Measurements from ENCODE around the gene SMYD3. TPM values are rescaled to one million over a fixed set of nuclear protein-coding genes. Genes with fewer than 3 reads are reported as not detected.

Gene SMYD3
- total and polyA plus RNA-seq, 9 donors = 10.8 to 24.0 (median 13.7) TPM

DNA sequence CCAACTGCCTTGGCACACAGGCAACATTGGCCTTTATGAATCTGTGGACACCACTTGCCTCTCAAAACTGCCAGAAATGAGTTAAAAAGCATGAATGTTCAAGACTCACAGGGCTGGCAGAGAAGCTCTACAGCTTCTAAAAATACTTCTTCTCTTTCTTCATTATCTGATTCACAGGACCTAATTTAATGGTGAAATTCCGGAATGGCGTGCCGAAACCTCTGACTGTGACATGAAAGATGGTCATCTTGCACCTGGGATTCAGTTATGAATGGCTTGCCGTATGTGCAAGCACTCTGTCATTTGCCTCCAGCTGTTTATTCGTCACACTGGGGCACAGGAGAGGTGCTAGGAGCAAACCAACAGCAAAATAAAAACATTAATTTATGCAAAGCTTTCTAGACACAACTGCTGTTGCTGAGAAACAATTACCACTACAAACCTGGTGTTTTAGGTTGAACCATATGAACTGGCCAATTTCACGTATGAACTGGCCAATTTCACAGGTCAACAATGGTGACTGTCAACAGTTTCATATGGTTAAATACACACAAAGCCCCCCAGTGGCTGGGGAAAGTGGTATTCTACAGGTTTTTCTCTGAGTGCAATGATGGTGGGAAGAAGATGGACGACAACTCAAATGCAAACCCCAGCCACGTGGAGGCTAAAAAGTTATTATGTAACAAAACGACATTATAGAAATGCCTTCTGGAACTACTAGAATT is 704.0 kb downstream of the SMYD3 start:
- Histone ChIP-seq H3K4me3 (no peak overlapping the region), H3K27me3 (no peaks in the 10 kb centered on the region), H3K36me3 (no peaks in the 10 kb centered on the region), H3K27ac (no peak overlapping the region), H3K9me3 (no peaks in the 10 kb centered on the region), H3K4me1 (ENCODE audit: insufficient read depth) (peaks cover 4% of the 10 kb centered on the region)
- no peak for DNase-seq
- intact Hi-C loops (cut with DNase I) = no loop called here
- WGBS, 3 donors = 96 to 98% (median 96%) methylated on average over 9 of the region's 9 CpGs
- TF ChIP-seq EP300 (IDR thresholded peaks at IDR 0.05) (no peak), POLR2A (IDR thresholded peaks at IDR 0.05) (no peak)
- TF ChIP-seq, protein P1, sequence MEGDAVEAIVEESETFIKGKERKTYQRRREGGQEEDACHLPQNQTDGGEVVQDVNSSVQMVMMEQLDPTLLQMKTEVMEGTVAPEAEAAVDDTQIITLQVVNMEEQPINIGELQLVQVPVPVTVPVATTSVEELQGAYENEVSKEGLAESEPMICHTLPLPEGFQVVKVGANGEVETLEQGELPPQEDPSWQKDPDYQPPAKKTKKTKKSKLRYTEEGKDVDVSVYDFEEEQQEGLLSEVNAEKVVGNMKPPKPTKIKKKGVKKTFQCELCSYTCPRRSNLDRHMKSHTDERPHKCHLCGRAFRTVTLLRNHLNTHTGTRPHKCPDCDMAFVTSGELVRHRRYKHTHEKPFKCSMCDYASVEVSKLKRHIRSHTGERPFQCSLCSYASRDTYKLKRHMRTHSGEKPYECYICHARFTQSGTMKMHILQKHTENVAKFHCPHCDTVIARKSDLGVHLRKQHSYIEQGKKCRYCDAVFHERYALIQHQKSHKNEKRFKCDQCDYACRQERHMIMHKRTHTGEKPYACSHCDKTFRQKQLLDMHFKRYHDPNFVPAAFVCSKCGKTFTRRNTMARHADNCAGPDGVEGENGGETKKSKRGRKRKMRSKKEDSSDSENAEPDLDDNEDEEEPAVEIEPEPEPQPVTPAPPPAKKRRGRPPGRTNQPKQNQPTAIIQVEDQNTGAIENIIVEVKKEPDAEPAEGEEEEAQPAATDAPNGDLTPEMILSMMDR (IDR thresholded peaks at IDR 0.05) = no peak

DNA sequence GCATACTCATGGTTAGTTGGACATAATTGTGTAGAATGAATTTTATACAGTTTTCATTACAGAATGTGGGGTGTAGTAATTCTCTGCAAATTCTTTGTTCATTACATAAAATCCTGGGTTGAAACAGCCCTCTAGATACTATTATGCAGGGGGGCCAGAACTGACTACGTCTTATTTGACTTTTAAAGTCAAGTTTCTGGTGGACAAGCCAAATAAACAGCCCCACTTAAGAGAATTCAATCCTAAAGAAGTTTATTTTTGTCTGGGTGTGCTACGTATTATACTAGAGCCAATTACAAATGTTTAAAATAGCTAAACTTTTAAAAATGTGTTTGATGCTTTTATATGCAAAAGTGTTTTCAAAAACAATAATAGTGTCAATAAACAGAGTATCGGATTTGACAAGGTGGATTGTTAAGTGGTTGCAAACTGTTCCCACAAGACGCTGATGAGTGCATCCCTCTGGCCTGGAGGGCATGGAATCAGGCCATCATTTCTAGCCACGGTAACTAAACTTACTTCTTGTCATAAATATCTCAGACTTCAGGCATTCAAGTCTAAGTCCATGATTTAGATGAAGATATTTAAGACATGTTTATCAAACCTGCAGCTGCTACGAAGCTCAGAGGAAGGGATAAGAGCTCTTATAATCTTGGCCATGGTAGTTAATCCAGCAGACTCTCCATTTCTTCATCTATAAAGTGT is 706.0 kb downstream of the SMYD3 start:
- DNase-seq = no peak
- Histone ChIP-seq H3K4me3 (no peak overlapping the region), H3K27me3 (no peaks in the 10 kb centered on the region), H3K27ac (no peak overlapping the region), H3K9me3 (no peaks in the 10 kb centered on the region), H3K4me1 (ENCODE audit: insufficient read depth) (no peaks in the 10 kb centered on the region), H3K36me3 (no peaks in the 10 kb centered on the region)
- TF ChIP-seq EP300 (IDR thresholded peaks at IDR 0.05) (no peak), POLR2A (IDR thresholded peaks at IDR 0.05) (no peak)
- TF ChIP-seq, protein P1 (IDR thresholded peaks at IDR 0.05) = no peak
- intact Hi-C loops (cut with DNase I) = no loop called here
- WGBS, 3 donors = 73 to 77% (median 74%) methylated on average over 6 of the region's 6 CpGs

DNA sequence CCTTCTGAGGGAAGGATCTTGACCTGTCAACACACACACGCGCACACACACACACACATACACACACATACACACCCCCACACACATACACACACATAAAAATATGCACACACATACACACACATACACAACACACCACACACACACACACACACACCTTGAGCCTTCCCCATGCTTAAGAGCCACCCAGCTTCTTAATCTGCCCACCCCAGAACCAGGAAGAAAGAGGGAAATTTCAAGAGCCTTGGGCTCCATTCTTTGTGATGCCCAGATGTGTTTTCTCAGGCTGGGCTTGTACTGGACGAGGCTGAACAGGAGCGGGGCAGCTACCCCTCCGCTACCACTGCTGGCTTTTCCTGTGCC is 708.7 kb downstream of the SMYD3 start:
- no peaks in the 10 kb centered on the region for H3K36me3 ChIP-seq
- 59 to 75% (median 61%) methylated on average over 5 of the region's 5 CpGs for WGBS, 3 donors

DNA sequence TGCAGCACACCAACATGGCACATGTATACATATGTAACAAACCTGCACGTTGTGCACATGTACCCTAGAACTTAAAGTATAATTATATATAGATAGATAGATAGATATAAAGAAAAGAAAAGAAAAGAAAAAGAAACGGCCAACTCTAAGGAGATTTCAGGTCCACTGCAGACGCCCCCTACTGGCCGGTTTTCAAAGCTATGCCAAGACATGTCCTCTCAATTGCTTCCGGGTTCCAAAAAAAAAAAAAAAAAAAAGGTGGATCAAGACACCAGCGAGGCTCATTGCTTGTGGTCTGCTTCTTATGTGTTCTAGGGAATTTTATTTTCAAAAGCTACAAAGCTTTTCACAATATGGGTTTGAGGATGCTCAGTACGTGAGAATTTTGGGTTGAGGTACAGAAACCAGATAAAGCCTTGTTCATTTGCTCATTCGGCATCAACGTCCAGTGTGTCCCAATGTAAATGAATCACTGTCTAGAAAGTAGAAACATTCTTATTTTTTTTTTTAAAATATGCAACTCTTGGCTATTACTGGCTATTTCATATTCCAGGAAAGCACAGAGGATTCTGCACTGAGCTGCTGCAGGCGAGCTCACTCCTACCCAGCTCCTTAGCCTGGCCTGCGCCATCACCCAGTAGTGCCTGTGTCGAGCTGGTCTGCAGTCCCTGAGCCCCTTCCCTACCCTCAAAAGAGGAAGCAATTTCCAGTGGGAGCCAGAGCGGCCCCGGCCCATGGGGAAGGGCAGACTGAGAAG is 709.3 kb downstream of the SMYD3 start:
- Histone ChIP-seq H3K4me3 (no peak overlapping the region), H3K27me3 (no peaks in the 10 kb centered on the region), H3K4me1 (ENCODE audit: insufficient read depth) (no peaks in the 10 kb centered on the region), H3K36me3 (no peaks in the 10 kb centered on the region), H3K9me3 (no peaks in the 10 kb centered on the region), H3K27ac (no peak overlapping the region)
- TF ChIP-seq EP300 (IDR thresholded peaks at IDR 0.05) (no peak), POLR2A (IDR thresholded peaks at IDR 0.05) (no peak)
- TF ChIP-seq, protein P1 (IDR thresholded peaks at IDR 0.05) = no peak
- intact Hi-C loops (cut with DNase I) = no loop called here
- no peak for DNase-seq
- WGBS, 3 donors = 72 to 76% (median 74%) methylated on average over 13 to 14 of the region's 14 CpGs

More for the DNA sequence above, 708.7 kb downstream of the SMYD3 start:
- H3K9me3 ChIP-seq = no peaks in the 10 kb centered on the region
- H3K27me3 ChIP-seq = no peaks in the 10 kb centered on the region
- H3K4me1 ChIP-seq (ENCODE audit: insufficient read depth) = no peaks in the 10 kb centered on the region
- intact Hi-C loops (cut with DNase I) = no loop called here
- H3K27ac ChIP-seq = no peak overlapping the region
- DNase-seq = no peak
- TF ChIP-seq, protein P1 (IDR thresholded peaks at IDR 0.05) = no peak
- TF ChIP-seq POLR2A (IDR thresholded peaks at IDR 0.05) (no peak), EP300 (IDR thresholded peaks at IDR 0.05) (no peak)
- H3K4me3 ChIP-seq = no peak overlapping the region
